ENCODE measurements around the gene BASP1.

- TF ChIP-seq CTCF (IDR thresholded peaks at IDR 0.05): no peak
- no peak for TF ChIP-seq POLR2A (IDR thresholded peaks at IDR 0.05)
Measured at GRCh38 chr5:17203329-17204132, 13.9 kb upstream of the BASP1 start.
